Neural progenitor cell (in vitro differentiated cells): Measurements from ENCODE around the gene NUP93.

Source experiments
- CTCF ChIP-seq: fragments of 200-600 bp; sonication (generic); IDR thresholded peaks from 2 replicates; pipeline ENCODE4 v1.5.1; 2017; ENCODE audit warnings: antibody characterized with exemption, mild to moderate bottlenecking
- EZH2 ChIP-seq: fragments of 200-600 bp; sonication (generic); IDR thresholded peaks from 2 replicates; pipeline ENCODE4 v1.6.1; 2017; ENCODE audit warnings: antibody characterized with exemption, mild to moderate bottlenecking, moderate library complexity
- EZH2phosphoT487 ChIP-seq: fragments of 200-600 bp; sonication (generic); IDR thresholded peaks from 2 replicates; pipeline ENCODE4 v1.6.1; 2017; ENCODE audit warnings: antibody characterized with exemption

DNA sequence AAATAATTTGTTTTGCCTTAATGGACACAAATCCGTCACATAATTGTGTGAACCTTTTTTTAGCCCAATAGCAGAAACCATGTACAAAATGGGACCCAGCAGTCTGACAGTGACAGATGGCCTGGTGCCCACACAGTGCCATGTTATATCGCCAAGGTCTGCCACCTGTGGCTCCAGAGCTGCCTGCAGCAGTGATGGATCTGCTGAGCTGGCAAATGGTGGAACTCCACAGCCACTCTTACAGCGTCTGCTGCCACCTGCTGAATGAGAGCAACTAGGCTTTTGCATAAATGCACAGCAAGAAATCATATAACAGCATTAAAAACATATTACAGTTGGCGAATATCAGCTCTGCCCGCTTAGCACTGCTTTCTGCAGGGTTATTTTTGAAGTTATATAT, 59.4 kb downstream of the NUP93 start:
- TF ChIP-seq CTCF: peak; percentile 36
- TF ChIP-seq EZH2phosphoT487: no peak
- TF ChIP-seq EZH2: no peak
